Trophoblast cell (in vitro differentiated cells and primary cell): Measurements from ENCODE around the gene MEGF8.
"Not testable (repeated sequence)": the region's sequence is repeated elsewhere in the genome, so short reads cannot be mapped to it uniquely, and the experiment has no call there.

ENCODE experiments used
- DNase-seq, 2 donors: peaks; one replicate each; pipeline ENCODE4 v3.0.0-alpha.2; 2016
- H2AFZ ChIP-seq: 2 replicates; pipeline ENCODE4 v1.6.1; 2013; ENCODE audit warnings: low read length, moderate library complexity, mild to moderate bottlenecking; ENCODE audit not compliant: insufficient read depth, poor library complexity
- H2AK5ac ChIP-seq: 2 replicates; pipeline ENCODE4 v1.6.1; 2013; ENCODE audit warnings: mild to moderate bottlenecking, low read length
- H2BK120ac ChIP-seq: 2 replicates; pipeline ENCODE4 v1.6.1; 2013; ENCODE audit warnings: low read length, mild to moderate bottlenecking, moderate library complexity; ENCODE audit not compliant: insufficient read depth, poor library complexity
- H2BK12ac ChIP-seq: 2 replicates; pipeline ENCODE4 v1.6.1; 2013; ENCODE audit warnings: mild to moderate bottlenecking, low read length, moderate library complexity
- H2BK5ac ChIP-seq: 2 replicates; pipeline ENCODE4 v1.6.1; 2013; ENCODE audit warnings: low read length, low read depth, moderate library complexity, mild to moderate bottlenecking; ENCODE audit not compliant: poor library complexity
- H3K14ac ChIP-seq: 2 replicates; pipeline ENCODE4 v1.6.1; 2013; ENCODE audit warnings: mild to moderate bottlenecking, low read length
- H3K18ac ChIP-seq: 2 replicates; pipeline ENCODE4 v1.6.1; 2013; ENCODE audit warnings: mild to moderate bottlenecking, low read length
- H3K23ac ChIP-seq: 2 replicates; pipeline ENCODE4 v1.6.1; 2013; ENCODE audit warnings: low read length
- H3K27ac ChIP-seq: 2 replicates; pipeline ENCODE4 v1.5.1; 2013; ENCODE audit warnings: low read depth, mild to moderate bottlenecking, inconsistent platforms, low read length, moderate library complexity
- H3K27me3 ChIP-seq: 2 replicates; pipeline ENCODE4 v1.6.1; 2013; ENCODE audit warnings: inconsistent platforms, mild to moderate bottlenecking, low read length, moderate library complexity; ENCODE audit not compliant: insufficient read depth
- H3K36me3 ChIP-seq, 2 experiments: 1 replicate in 1 of 2; 2 replicates in 1 of 2; pipeline ENCODE4 v1.6.1; 2013; ENCODE audit warnings: low read length in 2 of 2, mild to moderate bottlenecking in 2 of 2, moderate library complexity in 1 of 2; ENCODE audit not compliant: insufficient read depth in 2 of 2, control insufficient read depth in 1 of 2
- H3K4ac ChIP-seq: 2 replicates; pipeline ENCODE4 v1.6.1; 2013; ENCODE audit warnings: low read depth, mild to moderate bottlenecking, low read length, moderate library complexity
- H3K4me1 ChIP-seq, 2 experiments: 1 replicate in 1 of 2; 2 replicates in 1 of 2; pipeline ENCODE4 v1.6.1; 2013; ENCODE audit warnings: low read length in 2 of 2, mild to moderate bottlenecking in 2 of 2, moderate library complexity in 1 of 2; ENCODE audit not compliant: insufficient read depth in 2 of 2, control insufficient read depth in 1 of 2
- H3K4me2 ChIP-seq: 2 replicates; pipeline ENCODE4 v1.6.1; 2013; ENCODE audit warnings: inconsistent platforms, mild to moderate bottlenecking, low read length, moderate library complexity
- H3K4me3 ChIP-seq: 2 replicates; pipeline ENCODE4 v1.5.1; 2013; ENCODE audit warnings: mild to moderate bottlenecking, low read depth, low read length, inconsistent platforms
- H3K79me1 ChIP-seq: one replicate; pipeline ENCODE4 v1.6.1; 2013; ENCODE audit warnings: low read length
- H3K79me2 ChIP-seq: 2 replicates; pipeline ENCODE4 v1.6.1; 2013; ENCODE audit warnings: low read length, mild to moderate bottlenecking; ENCODE audit not compliant: control insufficient read depth, insufficient read depth, poor library complexity
- H3K9ac ChIP-seq: 2 replicates; pipeline ENCODE4 v1.6.1; 2013; ENCODE audit warnings: mild to moderate bottlenecking, low read length
- H3K9me3 ChIP-seq: 2 replicates; pipeline ENCODE4 v1.6.1; 2013; ENCODE audit warnings: low read depth, mild to moderate bottlenecking, control low read depth, inconsistent platforms, low read length; ENCODE audit not compliant: insufficient read depth
- H4K12ac ChIP-seq: 2 replicates; pipeline ENCODE4 v1.6.1; 2013; ENCODE audit warnings: low read depth, mild to moderate bottlenecking, low read length, moderate library complexity
- H4K8ac ChIP-seq: 2 replicates; pipeline ENCODE4 v1.6.1; 2013; ENCODE audit warnings: low read depth, mild to moderate bottlenecking, low read length, moderate library complexity
- H4K91ac ChIP-seq: one replicate; pipeline ENCODE4 v1.6.1; 2013; ENCODE audit warnings: low read depth, mild to moderate bottlenecking, low read length, moderate library complexity
- WGBS: extraction: QIAGEN DNeasy Blood & Tissue Kit; methylation state at CpG from one replicate; pipeline ENCODE4 v1.1.7; 2013; ENCODE audit warnings: missing lambda C conversion rate; ENCODE audit not compliant: insufficient read length, insufficient coverage; ENCODE audit errors: extremely low coverage; 5-methylcytosine and 5-hydroxymethylcytosine counted together

Gene MEGF8

DNA sequence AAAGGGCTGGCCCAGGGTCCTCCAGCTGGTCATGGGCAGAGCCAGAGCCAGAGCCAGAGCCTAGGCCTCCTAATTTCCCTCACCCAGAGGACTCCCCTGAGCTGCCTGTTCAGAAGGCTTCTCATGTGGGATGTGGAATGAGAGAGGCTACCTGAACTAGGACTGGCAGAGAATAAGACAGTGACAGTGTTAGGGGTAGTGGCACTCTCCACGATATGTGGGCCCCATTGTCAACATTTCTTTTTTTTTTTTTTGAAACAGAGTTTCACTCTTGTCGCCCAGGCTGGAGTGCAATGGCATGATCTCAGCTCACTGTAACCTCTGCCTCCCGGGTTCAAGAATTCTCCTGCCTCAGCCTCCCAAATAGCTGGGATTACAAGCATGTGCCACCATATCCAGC is 5.9 kb downstream of the MEGF8 start:
- not testable (repeated sequence) for H2BK5ac ChIP-seq, H4K91ac ChIP-seq, H3K27me3 ChIP-seq, H4K12ac ChIP-seq, H3K79me2 ChIP-seq, H3K27ac ChIP-seq, H3K4me3 ChIP-seq, H3K4me2 ChIP-seq, H2BK12ac ChIP-seq, DNase-seq, H2BK120ac ChIP-seq, H4K8ac ChIP-seq, H3K9ac ChIP-seq, H3K79me1 ChIP-seq, H2AFZ ChIP-seq, H3K4ac ChIP-seq, H3K23ac ChIP-seq, H3K4me1 ChIP-seq, H3K9me3 ChIP-seq, H3K14ac ChIP-seq, H3K18ac ChIP-seq, H2AK5ac ChIP-seq
- H3K36me3 ChIP-seq = peaks cover 9 to 10% of the 10 kb centered on the region in 2 experiments
- no CpG with 5 or more reads among the region's 3 CpGs for WGBS

DNA sequence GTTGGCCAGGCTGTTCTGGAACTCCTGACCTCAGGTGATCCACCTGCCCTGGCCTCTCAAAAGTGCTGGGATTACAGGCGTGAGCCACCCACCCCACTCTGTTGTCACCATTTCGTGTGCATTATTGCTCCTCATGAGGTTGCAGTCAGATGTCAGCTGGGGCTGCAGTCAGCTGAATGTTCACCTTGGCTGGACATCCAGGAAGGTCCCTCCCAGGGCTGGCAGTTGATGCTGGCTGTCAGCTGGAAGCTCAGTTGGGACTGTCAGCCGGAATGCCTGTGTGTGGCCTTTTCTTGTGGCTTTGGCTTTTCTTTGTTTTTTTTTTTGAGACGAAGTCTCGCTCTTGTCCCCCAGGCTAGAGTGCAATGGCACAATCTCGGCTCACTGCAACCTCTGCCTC is 6.6 kb downstream of the MEGF8 start:
- Histone ChIP-seq H4K91ac (no peak overlapping the region), H3K4me3 (no peak overlapping the region), H3K9ac (no peak overlapping the region), H3K36me3 (peaks cover 16 to 17% of the 10 kb centered on the region in 2 experiments), H3K79me2 (no peaks in the 10 kb centered on the region), H2BK12ac (no peak overlapping the region), H3K4ac (no peak overlapping the region), H3K27me3 (no peaks in the 10 kb centered on the region), H4K8ac (no peak overlapping the region), H3K27ac (no peak overlapping the region), H3K79me1 (no peaks in the 10 kb centered on the region), H3K9me3 (no peaks in the 10 kb centered on the region), H4K12ac (no peak overlapping the region), H2AK5ac (no peak overlapping the region), H3K4me1 (no peaks in the 10 kb centered on the region), H3K23ac (no peak overlapping the region), H2BK5ac (no peak overlapping the region), H3K4me2 (no peak overlapping the region), H2BK120ac (no peak overlapping the region), H3K18ac (no peak overlapping the region), H2AFZ (no peak overlapping the region), H3K14ac (no peak overlapping the region)
- WGBS = no CpG with 5 or more reads among the region's 6 CpGs
- no peak for DNase-seq

DNA sequence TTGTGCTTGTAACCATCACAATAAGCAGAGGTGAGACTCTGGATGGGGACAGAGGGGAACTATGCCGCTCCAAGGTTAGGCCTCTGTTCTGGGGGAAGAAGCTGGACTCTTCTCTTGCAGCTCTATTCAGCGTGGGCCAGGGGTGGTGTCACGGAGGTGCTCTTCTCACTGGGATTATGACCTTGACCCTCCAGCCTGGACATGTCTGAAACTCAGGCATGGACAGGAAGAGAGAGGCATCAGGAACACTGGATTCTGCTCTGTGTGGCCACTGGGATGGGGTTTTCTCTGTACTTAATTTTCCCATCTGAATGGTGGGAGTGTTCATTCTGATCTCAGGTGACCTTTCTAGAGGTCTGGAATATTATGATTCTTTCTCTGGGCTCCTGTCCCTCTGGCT is 7.6 kb downstream of the MEGF8 start:
- Histone ChIP-seq H3K9ac (no peak overlapping the region), H2BK12ac (no peak overlapping the region), H3K4me2 (no peak overlapping the region), H3K27ac (no peak overlapping the region), H3K23ac (no peak overlapping the region), H3K79me2 (no peaks in the 10 kb centered on the region), H4K12ac (no peak overlapping the region), H3K18ac (no peak overlapping the region), H2BK5ac (no peak overlapping the region), H3K79me1 (no peaks in the 10 kb centered on the region), H3K4me1 (no peaks in the 10 kb centered on the region), H3K36me3 (peaks cover 18 to 19% of the 10 kb centered on the region in 2 experiments), H4K8ac (no peak overlapping the region), H3K4ac (no peak overlapping the region), H3K14ac (no peak overlapping the region), H4K91ac (no peak overlapping the region), H2AK5ac (no peak overlapping the region), H2AFZ (no peak overlapping the region), H3K27me3 (no peaks in the 10 kb centered on the region), H3K9me3 (no peaks in the 10 kb centered on the region), H2BK120ac (no peak overlapping the region), H3K4me3 (no peak overlapping the region)
- no CpG with 5 or more reads among the region's 3 CpGs for WGBS
- DNase-seq = no peak

DNA sequence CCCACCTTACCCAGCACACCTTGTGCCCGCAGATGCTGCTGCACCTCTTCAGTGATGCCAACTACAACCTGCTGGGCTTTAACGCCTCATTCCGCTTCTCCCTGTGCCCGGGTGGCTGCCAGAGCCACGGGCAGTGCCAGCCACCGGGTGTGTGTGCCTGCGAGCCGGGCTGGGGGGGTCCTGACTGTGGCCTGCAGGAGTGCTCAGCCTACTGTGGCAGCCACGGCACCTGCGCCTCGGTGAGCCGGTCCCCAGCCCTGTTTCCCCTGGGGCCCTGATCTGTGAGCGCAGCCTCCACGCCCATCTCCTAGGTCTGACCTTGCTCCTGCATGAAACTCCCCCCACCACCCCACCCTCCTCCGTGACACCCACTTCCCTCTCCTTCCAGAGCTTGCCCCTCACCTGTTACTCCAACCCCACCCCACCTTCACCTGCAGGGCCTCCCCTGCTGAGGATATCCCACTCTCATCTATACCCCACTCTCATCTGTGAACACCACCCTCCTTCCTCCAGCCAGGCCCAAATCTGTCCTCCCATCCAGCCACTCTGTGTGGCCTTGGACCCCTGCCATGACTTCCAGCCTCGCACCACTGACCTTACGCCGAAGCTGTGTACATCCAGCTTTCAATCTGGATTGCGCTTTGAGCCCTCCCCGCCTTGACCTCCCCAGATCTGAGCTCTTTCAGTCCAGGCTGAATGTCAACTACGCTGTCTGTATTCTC is 8.7 kb downstream of the MEGF8 start:
- H2AK5ac ChIP-seq = no peak overlapping the region
- no peak overlapping the region for H4K91ac ChIP-seq
- H3K4me3 ChIP-seq = no peak overlapping the region
- H3K4ac ChIP-seq = no peak overlapping the region
- H3K79me1 ChIP-seq = no peaks in the 10 kb centered on the region
- no peak for DNase-seq
- no CpG with 5 or more reads among the region's 21 CpGs for WGBS
- no peak overlapping the region for H3K27ac ChIP-seq
- H2BK12ac ChIP-seq = no peak overlapping the region
- no peaks in the 10 kb centered on the region for H3K79me2 ChIP-seq
- no peaks in the 10 kb centered on the region for H3K27me3 ChIP-seq
- no peak overlapping the region for H2BK5ac ChIP-seq
- H4K8ac ChIP-seq = no peak overlapping the region
- no peaks in the 10 kb centered on the region for H3K9me3 ChIP-seq
- H3K36me3 ChIP-seq = peaks cover 18 to 19% of the 10 kb centered on the region in 2 experiments
- no peak overlapping the region for H3K23ac ChIP-seq
- H4K12ac ChIP-seq = no peak overlapping the region
- H3K4me1 ChIP-seq = no peaks in the 10 kb centered on the region
- H3K9ac ChIP-seq = no peak overlapping the region
- H3K14ac ChIP-seq = no peak overlapping the region
- H2BK120ac ChIP-seq = no peak overlapping the region
- no peak overlapping the region for H2AFZ ChIP-seq
- no peak overlapping the region for H3K4me2 ChIP-seq
- no peak overlapping the region for H3K18ac ChIP-seq
